SK-N-SH treated with all-trans-retinoic acid at 6 μM for 48 hours (cell line): ENCODE data around the gene CFHR3.
"Not testable (repeated sequence)": the region's sequence is repeated elsewhere in the genome, so short reads cannot be mapped to it uniquely, and the experiment has no call there.

Experiments
- ATAC-seq: fragments of 200-7000 bp; cut with Tn5 transposase; 3 replicates; pipeline ENCODE4 v1.9.1; 2020; ENCODE audit warnings: mild to moderate bottlenecking, moderate library complexity
- ARNTL ChIP-seq: fragments of 450-650 bp; formaldehyde crosslinking; IDR thresholded peaks from 2 replicates; pipeline ENCODE4 v1.5.0; 2020; ENCODE audit warnings: low read depth, mild to moderate bottlenecking, moderate library complexity, borderline replicate concordance
- BACH2 ChIP-seq: fragments of 250-450 bp; sonication (Bioruptor Pico); IDR thresholded peaks from 2 replicates; pipeline ENCODE4 v1.9.0; 2021; ENCODE audit warnings: mild to moderate bottlenecking, borderline replicate concordance
- CREB5 ChIP-seq: fragments of 250-450 bp; sonication (Bioruptor Pico); IDR thresholded peaks from 2 replicates; pipeline ENCODE4 v1.5.1; 2020; ENCODE audit warnings: low read depth, mild to moderate bottlenecking, moderate library complexity
- CSDC2 ChIP-seq: fragments of 250-450 bp; sonication (Bioruptor Pico); IDR thresholded peaks from 2 replicates; pipeline ENCODE4 v1.5.0; 2020; ENCODE audit warnings: mild to moderate bottlenecking, moderate library complexity
- ESRRG ChIP-seq: fragments of 250-450 bp; sonication (Bioruptor Pico); IDR thresholded peaks from 2 replicates; pipeline ENCODE4 v1.6.1; 2021; ENCODE audit warnings: mild to moderate bottlenecking
- GLIS3 ChIP-seq: fragments of 250-450 bp; sonication (Bioruptor Pico); IDR thresholded peaks from 2 replicates; pipeline ENCODE4 v1.5.0; 2020; ENCODE audit warnings: mild to moderate bottlenecking, moderate library complexity
- ISL1 ChIP-seq: fragments of 250-450 bp; sonication (Bioruptor Pico); IDR thresholded peaks from 2 replicates; pipeline ENCODE4 v2.1.2; 2022; ENCODE audit warnings: mild to moderate bottlenecking, moderate library complexity
- OSR1 ChIP-seq: fragments of 250-450 bp; sonication (Bioruptor Pico); IDR thresholded peaks from 2 replicates; pipeline ENCODE4 v1.8.0; 2022; ENCODE audit warnings: moderate library complexity, mild to moderate bottlenecking, inconsistent platforms
- POU6F1 ChIP-seq: fragments of 250-450 bp; sonication (Bioruptor Pico); IDR thresholded peaks from 2 replicates; pipeline ENCODE4 v1.8.0; 2021; ENCODE audit warnings: low read depth, mild to moderate bottlenecking, moderate library complexity, borderline replicate concordance
- PPARA ChIP-seq: fragments of 250-450 bp; sonication (Bioruptor Pico); IDR thresholded peaks from 2 replicates; pipeline ENCODE4 v1.5.0; 2020; ENCODE audit warnings: mild to moderate bottlenecking, borderline replicate concordance
- RARB ChIP-seq: fragments of 250-450 bp; sonication (Bioruptor Pico); IDR thresholded peaks from 2 replicates; pipeline ENCODE4 v1.8.0; 2021; ENCODE audit warnings: mild to moderate bottlenecking, moderate library complexity
- SNAI2 ChIP-seq: fragments of 250-450 bp; sonication (Bioruptor Pico); IDR thresholded peaks from 2 replicates; pipeline ENCODE4 v1.5.0; 2020; ENCODE audit warnings: mild to moderate bottlenecking, moderate library complexity
- TCF4 ChIP-seq: fragments of 250-450 bp; sonication (Bioruptor Pico); IDR thresholded peaks from 2 replicates; pipeline ENCODE4 v1.8.0; 2021; ENCODE audit warnings: mild to moderate bottlenecking, moderate library complexity, borderline replicate concordance
- TOX ChIP-seq: fragments of 250-450 bp; sonication (Bioruptor Pico); IDR thresholded peaks from 2 replicates; pipeline ENCODE4 v1.8.0; 2021; ENCODE audit warnings: mild to moderate bottlenecking, moderate library complexity, borderline replicate concordance
- TSHZ2 ChIP-seq: fragments of 250-450 bp; sonication (Bioruptor Pico); IDR thresholded peaks from 2 replicates; pipeline ENCODE4 v1.5.0; 2020; ENCODE audit warnings: mild to moderate bottlenecking, moderate library complexity
- ZC3H10 ChIP-seq: fragments of 250-450 bp; sonication (Bioruptor Pico); IDR thresholded peaks from 2 replicates; pipeline ENCODE4 v1.5.1; 2021; ENCODE audit warnings: mild to moderate bottlenecking, moderate library complexity
- ZFP3 ChIP-seq: fragments of 250-450 bp; sonication (Bioruptor Pico); IDR thresholded peaks from 2 replicates; pipeline ENCODE4 v1.5.0; 2020; ENCODE audit warnings: mild to moderate bottlenecking, moderate library complexity
- ZFP30 ChIP-seq: fragments of 450-650 bp; formaldehyde crosslinking; IDR thresholded peaks from 2 replicates; pipeline ENCODE4 v1.5.0; 2022; ENCODE audit warnings: mild to moderate bottlenecking, moderate library complexity
- ZNF565 ChIP-seq: fragments of 450-650 bp; formaldehyde crosslinking; conservative IDR thresholded peaks from 2 replicates; pipeline ENCODE4 v1.5.0; 2020; ENCODE audit warnings: low read depth, mild to moderate bottlenecking, moderate library complexity
- ZNF70 ChIP-seq: fragments of 450-650 bp; formaldehyde crosslinking; IDR thresholded peaks from 2 replicates; pipeline ENCODE4 v1.5.0; 2020; ENCODE audit warnings: mild to moderate bottlenecking, moderate library complexity

The CFHR3 gene

GRCh38 chr1:196777603-196778002 is 3.0 kb downstream of the CFHR3 start:
- no peak for ATAC-seq

GRCh38 chr1:196779093-196779492 is 4.5 kb downstream of the CFHR3 start:
- ATAC-seq: no peak
- TF ChIP-seq RARB (CRISPR knock-in tag) (no peak), ZNF70 (CRISPR knock-in tag) (no peak), SNAI2 (CRISPR knock-in tag) (no peak), ZC3H10 (CRISPR knock-in tag) (no peak), TSHZ2 (CRISPR knock-in tag) (no peak), PPARA (no peak)

More at GRCh38 chr1:196777603-196778002, 3.0 kb downstream of the CFHR3 start:
- TF ChIP-seq ZFP3 (CRISPR knock-in tag) (no peak), BACH2 (CRISPR knock-in tag) (no peak), RARB (CRISPR knock-in tag) (no peak), SNAI2 (CRISPR knock-in tag) (no peak), POU6F1 (CRISPR knock-in tag) (no peak), ZNF565 (CRISPR knock-in tag) (no peak), CSDC2 (CRISPR knock-in tag) (no peak), ARNTL (CRISPR knock-in tag) (no peak), OSR1 (no peak), ISL1 (no peak), TSHZ2 (CRISPR knock-in tag) (no peak), PPARA (no peak), ZNF70 (CRISPR knock-in tag) (no peak), ZC3H10 (CRISPR knock-in tag) (no peak), GLIS3 (CRISPR knock-in tag) (no peak), TOX (CRISPR knock-in tag) (no peak)

GRCh38 chr1:196791252-196791651 is 16.6 kb downstream of the CFHR3 start:
- not testable (repeated sequence) for ATAC-seq

- ATAC-seq: not testable (repeated sequence)
Observed at GRCh38 chr1:196794103-196794502, 19.5 kb downstream of the CFHR3 start.

- no peak for TF ChIP-seq CSDC2 (CRISPR knock-in tag)
- no peak for TF ChIP-seq TCF4 (CRISPR knock-in tag)
- TF ChIP-seq TOX (CRISPR knock-in tag): no peak
- TF ChIP-seq ZNF70 (CRISPR knock-in tag): no peak
- TF ChIP-seq TSHZ2 (CRISPR knock-in tag): no peak
- TF ChIP-seq ZFP30 (CRISPR knock-in tag): no peak
- TF ChIP-seq POU6F1 (CRISPR knock-in tag): no peak
- no peak for TF ChIP-seq OSR1
- TF ChIP-seq CREB5 (CRISPR knock-in tag): no peak
- TF ChIP-seq ESRRG (CRISPR knock-in tag): no peak
- ATAC-seq: no peak
Observed at GRCh38 chr1:196797891-196798290, 23.3 kb downstream of the CFHR3 start.

- ATAC-seq: peak; percentile 86
Observed at GRCh38 chr1:196801920-196802319, 27.3 kb downstream of the CFHR3 start.
